Measurements from ENCODE around the gene HTATSF1.

The HTATSF1 gene

GRCh38 chrX:136496764-136497555 is 432 bp upstream of the HTATSF1 start:
- peak; percentile 81 to 93 for DNase-seq

DNA sequence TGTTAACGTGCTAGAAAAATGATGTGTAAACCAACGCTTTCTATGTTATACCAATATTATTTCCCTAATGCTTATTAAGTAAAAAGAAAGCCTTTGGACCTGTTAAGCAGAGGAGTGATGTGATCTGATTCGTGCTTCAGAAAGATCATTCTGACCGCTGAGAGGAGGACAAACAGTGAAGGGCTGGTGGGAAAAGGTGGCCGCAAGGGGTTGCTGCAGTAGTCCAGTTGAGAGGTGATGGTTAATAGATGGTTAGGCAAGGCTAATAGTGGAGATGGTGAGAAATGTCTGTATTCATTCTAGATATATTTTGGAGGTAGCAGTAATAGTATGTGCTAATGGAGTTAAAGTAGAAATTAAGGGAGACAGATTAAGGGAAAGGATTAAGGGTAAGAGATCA is 21.7 kb downstream of the HTATSF1 start:
- DNase-seq = no peak

DNA sequence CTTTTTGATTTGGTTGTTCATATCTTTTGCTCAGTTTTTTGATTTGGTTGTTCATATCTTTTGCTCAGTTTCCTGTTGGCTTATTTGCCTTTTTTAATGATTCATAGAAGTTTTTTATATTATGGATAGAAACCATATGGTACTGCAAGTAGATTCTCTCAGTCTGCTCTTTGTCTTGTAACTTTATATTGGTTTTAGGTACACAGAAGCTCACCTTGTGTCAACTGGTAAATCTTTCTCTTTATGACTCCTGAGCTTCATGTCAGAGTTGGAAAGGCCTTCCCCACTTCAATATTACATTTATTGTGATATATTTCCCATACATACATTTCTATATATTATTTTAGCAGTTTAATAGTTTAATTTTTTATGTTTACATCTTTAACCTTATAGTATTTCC is 26.4 kb downstream of the HTATSF1 start:
- no peak for DNase-seq

DNA sequence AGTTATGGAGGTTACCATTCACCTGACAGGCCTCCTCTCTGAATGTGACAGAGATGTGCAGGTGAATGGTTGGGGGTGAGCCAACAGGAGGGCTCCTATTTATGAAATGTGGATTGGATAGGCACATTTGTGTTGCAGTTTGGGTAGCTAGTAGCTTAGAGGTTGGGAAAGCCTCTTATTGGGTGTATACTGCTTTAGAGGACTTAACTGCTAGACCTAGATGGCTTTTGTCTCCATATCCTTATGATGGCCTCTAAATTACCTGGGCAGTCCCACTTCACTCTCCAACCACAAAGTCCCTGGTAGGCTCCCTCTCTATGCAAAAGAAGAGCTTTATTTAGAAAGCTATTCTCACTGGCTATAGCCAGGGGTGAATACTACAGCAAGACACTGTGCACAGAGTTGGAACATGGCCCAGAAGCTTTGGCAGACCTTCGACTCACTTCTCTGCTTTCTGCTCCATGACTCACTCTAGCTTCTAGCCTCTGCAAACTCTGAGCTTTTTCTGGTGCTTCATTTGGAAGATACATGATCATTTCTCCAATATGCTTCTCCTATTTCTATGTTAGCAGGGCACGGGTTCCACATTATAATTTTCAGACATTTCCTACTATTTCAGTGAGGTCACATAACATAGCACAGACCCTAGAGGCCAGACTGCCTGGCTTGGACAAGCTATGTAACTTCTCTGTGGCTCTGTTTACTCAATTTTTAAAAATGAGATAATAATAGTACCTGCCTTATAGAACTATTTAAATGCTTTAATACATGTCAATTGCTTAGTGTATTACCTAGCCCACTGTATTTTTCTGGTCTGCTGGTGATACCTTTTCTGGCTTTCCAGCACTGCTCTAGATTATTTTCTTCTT is 28.6 kb downstream of the HTATSF1 start:
- no peak for DNase-seq

DNA sequence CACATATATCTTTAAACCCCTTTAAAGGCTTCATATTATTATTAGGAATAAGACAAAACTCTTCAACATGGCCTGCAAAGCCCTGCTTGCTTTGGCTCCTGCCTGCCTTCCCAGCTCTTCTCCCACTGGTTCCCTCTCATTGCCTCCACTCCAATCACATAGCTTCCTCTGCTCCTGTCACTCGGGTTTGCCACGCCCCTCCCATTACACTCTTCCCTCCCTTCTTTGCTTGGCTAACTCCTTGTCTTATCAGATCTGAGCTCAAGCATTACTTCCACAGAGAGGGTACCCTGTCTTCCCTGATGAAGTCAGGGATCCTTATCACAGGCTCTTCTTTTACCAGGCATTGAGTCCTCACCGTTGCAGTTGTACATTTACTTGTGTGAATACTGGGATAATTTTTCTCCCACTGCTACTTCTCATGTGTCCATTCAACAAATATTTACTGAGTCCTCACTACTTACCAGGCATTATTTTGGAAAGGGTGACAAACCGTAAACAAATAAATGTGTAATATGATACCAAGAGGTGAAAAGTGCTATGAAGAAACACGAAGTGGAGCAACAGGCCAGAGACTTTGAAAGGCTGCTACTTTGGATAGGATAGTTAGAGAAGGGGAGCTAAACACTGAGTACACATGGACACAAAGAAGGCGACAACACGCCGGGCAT is 31.4 kb downstream of the HTATSF1 start:
- DNase-seq = no peak

- no peak for DNase-seq
Measured at GRCh38 chrX:136529795-136530194, 32.4 kb downstream of the HTATSF1 start.

GRCh38 chrX:136531951-136532350 is 34.6 kb downstream of the HTATSF1 start, which contains the start of gene VGLL1:
VGLL1 (plus strand) TSS chrX:136532215; CDS start chrX:136536021, 3,806 bp downstream.
- no peak for DNase-seq

- no peak for DNase-seq
Measured at GRCh38 chrX:136534131-136534530, 36.7 kb downstream of the HTATSF1 start.

- DNase-seq = no peak
Measured at GRCh38 chrX:136538811-136539210, 41.4 kb downstream of the HTATSF1 start.

GRCh38 chrX:136540226-136540625 is 42.8 kb downstream of the HTATSF1 start:
- DNase-seq = no peak

GRCh38 chrX:136541294-136541693 is 43.9 kb downstream of the HTATSF1 start:
- DNase-seq = no peak

DNA sequence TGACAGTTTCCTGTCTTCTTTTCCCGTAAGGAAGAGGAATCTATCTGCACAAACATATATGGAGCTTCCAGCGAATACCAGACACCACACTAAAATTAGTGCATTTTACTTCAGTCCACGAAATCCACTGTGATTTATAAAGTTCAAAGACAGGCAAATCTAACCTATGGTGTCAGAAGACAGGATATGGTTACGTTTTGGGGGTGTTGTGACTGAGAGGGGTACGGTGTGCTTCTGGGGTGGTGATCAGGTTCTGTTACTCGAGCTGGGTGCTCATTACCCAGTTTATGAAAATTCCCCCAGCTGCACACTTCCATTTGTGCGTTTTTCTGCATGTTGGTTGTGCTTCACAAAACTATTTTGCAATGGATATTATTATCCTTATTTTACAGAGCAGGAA is 44.9 kb downstream of the HTATSF1 start:
- no peak for DNase-seq

GRCh38 chrX:136546371-136546781 is 49.0 kb downstream of the HTATSF1 start:
- no peak for DNase-seq

- DNase-seq = peak in 1 of 2 experiments; percentile 5
Measured at GRCh38 chrX:136549226-136549625, 51.8 kb downstream of the HTATSF1 start.

DNA sequence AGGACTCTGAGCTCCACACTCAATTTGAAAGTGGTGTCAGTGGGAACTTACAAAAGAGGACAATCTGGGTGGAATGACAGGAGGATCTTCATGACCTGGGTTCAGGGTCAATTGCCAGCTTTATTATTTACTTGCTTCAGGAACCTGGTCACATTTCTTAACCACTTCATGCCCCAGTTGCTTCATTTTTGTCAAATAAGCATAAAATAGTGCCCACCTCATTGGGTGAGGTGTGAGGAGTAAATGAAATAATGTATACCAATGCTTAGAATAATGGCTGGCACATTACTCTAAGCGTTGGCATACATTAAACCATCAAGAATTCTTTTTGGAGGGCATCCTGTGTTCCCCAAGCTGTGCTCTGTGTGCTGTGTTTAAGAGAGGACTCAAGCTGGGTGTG is 54.0 kb downstream of the HTATSF1 start:
- DNase-seq = no peak

- no peak for DNase-seq
Measured at GRCh38 chrX:136555694-136556093, 58.3 kb downstream of the HTATSF1 start.

Data from NCI-H526 (cell line).